GM18873 (cell line): ENCODE results near the gene SH3TC1.

Experiments used
- ATAC-seq: cut with Tn5 transposase; IDR thresholded peaks from one replicate; pipeline ENCODE4 v1.9.1; 2021; ENCODE audit warnings: mild to moderate bottlenecking, moderate library complexity, moderate number of reproducible peaks; ENCODE audit not compliant: unreplicated experiment, low FRiP score

SH3TC1 gene

GRCh38 chr4:8270912-8271815, 72.1 kb downstream of the SH3TC1 start:
- no peak for ATAC-seq

- ATAC-seq, result no peak
These were observed 72.7 kb downstream of the SH3TC1 start for GRCh38 chr4:8271821-8272220.

GRCh38 chr4:8272472-8273428, 73.7 kb downstream of the SH3TC1 start:
- ATAC-seq, result no peak

GRCh38 chr4:8273450-8273849, 74.4 kb downstream of the SH3TC1 start:
- ATAC-seq, result no peak

- no peak for ATAC-seq
These were observed 75.1 kb downstream of the SH3TC1 start for GRCh38 chr4:8274066-8274652.

- ATAC-seq, result no peak
These were observed 75.9 kb downstream of the SH3TC1 start for GRCh38 chr4:8274765-8275547.

GRCh38 chr4:8275548-8275910, 76.4 kb downstream of the SH3TC1 start:
- ATAC-seq, result no peak

- ATAC-seq, result no peak
These were observed 77.5 kb downstream of the SH3TC1 start for GRCh38 chr4:8276358-8277240.

- ATAC-seq, result no peak
These were observed 78.4 kb downstream of the SH3TC1 start for GRCh38 chr4:8277356-8278008.

GRCh38 chr4:8278009-8278395, 78.9 kb downstream of the SH3TC1 start:
- ATAC-seq, result no peak

- no peak for ATAC-seq
These were observed 79.6 kb downstream of the SH3TC1 start for GRCh38 chr4:8278421-8279287.

- ATAC-seq, result no peak
These were observed 80.4 kb downstream of the SH3TC1 start for GRCh38 chr4:8279321-8280157.

GRCh38 chr4:8280158-8280875, 81.2 kb downstream of the SH3TC1 start:
- ATAC-seq, result no peak

GRCh38 chr4:8280876-8281440, 81.9 kb downstream of the SH3TC1 start:
- ATAC-seq, result no peak

GRCh38 chr4:8281519-8282133, 82.5 kb downstream of the SH3TC1 start:
- no peak for ATAC-seq
